Upper lobe of left lung (tissue), 4 donors: ENCODE measurements around the gene ZSWIM1.

Experiments used
- CTCF ChIP-seq, 6 experiments: fragments of 450-650 bp in 4 of 6; fragments of 200-600 bp in 2 of 6; sonication (generic) in 2 of 6; IDR thresholded peaks; one replicate each; pipeline ENCODE4 v1.5.1; 2016 to 2019; ENCODE audit warnings: antibody characterized with exemption in 6 of 6
- EP300 ChIP-seq, 4 donors: sonication (generic); formaldehyde crosslinking; IDR thresholded peaks; one replicate each; pipeline ENCODE4 v1.5.1; 2017; ENCODE audit warnings: antibody characterized with exemption in 4 of 4, control low read depth in 2 of 4
- POLR2AphosphoS5 ChIP-seq, 2 donors: sonication (generic); formaldehyde crosslinking; IDR thresholded peaks; one replicate each; pipeline ENCODE4 v1.5.1; 2017; ENCODE audit warnings: antibody characterized with exemption in 2 of 2

- TF ChIP-seq EP300 (IDR thresholded peaks at IDR 0.05) (no peak), CTCF (IDR thresholded peaks at IDR 0.05) (peak in 3 of 6 experiments; percentile 33 to 44 (median 34)), POLR2AphosphoS5 (IDR thresholded peaks at IDR 0.05) (no peak)
These were observed 52.4 kb downstream of the ZSWIM1 start for GRCh38 chr20:45933266-45934045.
